Brain microvascular endothelial cell (primary cell): Measurements from ENCODE around the gene LZTFL1.

Source experiments
- DNase-seq: peaks from one replicate; pipeline ENCODE4 v3.0.0-alpha.2; 2020
- H3K27ac ChIP-seq: fragments of 250-450 bp; sonication (Bioruptor Pico); 2 replicates; pipeline ENCODE4 v1.5.1; 2020; ENCODE audit warnings: mild to moderate bottlenecking, moderate library complexity
- H3K27me3 ChIP-seq: fragments of 250-450 bp; sonication (Bioruptor Pico); replicated peaks from 2 replicates; pipeline ENCODE4 v1.5.1; 2020; ENCODE audit warnings: mild to moderate bottlenecking
- H3K36me3 ChIP-seq: fragments of 250-450 bp; sonication (Bioruptor Pico); replicated peaks from 2 replicates; pipeline ENCODE4 v1.5.1; 2020; ENCODE audit warnings: mild to moderate bottlenecking
- H3K4me3 ChIP-seq: 2 replicates; pipeline ENCODE4 v1.5.1; 2011; ENCODE audit warnings: low read depth, mild to moderate bottlenecking, control low read depth, low read length, moderate library complexity
- in situ Hi-C: cut with HindIII; loops from 2 replicates; pipeline ENCODE4 v1.10.0; 2017; ENCODE audit warnings: low sequenced_read_pairs, low pct_ligation_motif_present
- TF ChIP-seq, protein P1 (sequence below): IDR thresholded peaks from 2 replicates; pipeline ENCODE4 v1.5.1; 2011; ENCODE audit warnings: low read depth, mild to moderate bottlenecking, moderate library complexity, low read length, control low read depth, inconsistent platforms; ENCODE audit errors: missing control alignments

The LZTFL1 gene

DNA sequence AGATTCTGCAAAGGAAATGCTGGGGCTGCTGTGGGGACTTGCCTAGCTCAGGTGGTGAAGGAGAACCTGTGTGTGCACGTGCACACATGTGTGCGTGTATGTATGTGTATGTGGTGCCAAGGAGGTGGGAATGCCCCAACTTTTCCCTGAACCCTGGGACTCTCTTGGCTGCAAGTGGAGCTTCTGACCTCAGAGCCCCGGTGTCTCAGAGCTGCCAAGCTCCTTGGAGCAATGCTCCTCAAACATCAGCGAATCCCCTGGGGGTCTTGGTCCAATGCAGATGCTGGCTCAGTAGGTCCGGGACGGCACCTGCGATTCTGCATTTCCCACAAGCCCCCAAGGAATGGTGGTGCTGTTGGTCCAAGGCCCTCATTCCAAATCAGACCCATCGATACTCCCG is 39.8 kb downstream of the LZTFL1 start:
- Histone ChIP-seq H3K4me3 (no peak overlapping the region), H3K36me3 (no peaks in the 10 kb centered on the region), H3K27me3 (peaks cover 9% of the 10 kb centered on the region), H3K27ac (no peak overlapping the region)
- no peak for DNase-seq
- in situ Hi-C loops: no loop called here
- TF ChIP-seq, protein P1, sequence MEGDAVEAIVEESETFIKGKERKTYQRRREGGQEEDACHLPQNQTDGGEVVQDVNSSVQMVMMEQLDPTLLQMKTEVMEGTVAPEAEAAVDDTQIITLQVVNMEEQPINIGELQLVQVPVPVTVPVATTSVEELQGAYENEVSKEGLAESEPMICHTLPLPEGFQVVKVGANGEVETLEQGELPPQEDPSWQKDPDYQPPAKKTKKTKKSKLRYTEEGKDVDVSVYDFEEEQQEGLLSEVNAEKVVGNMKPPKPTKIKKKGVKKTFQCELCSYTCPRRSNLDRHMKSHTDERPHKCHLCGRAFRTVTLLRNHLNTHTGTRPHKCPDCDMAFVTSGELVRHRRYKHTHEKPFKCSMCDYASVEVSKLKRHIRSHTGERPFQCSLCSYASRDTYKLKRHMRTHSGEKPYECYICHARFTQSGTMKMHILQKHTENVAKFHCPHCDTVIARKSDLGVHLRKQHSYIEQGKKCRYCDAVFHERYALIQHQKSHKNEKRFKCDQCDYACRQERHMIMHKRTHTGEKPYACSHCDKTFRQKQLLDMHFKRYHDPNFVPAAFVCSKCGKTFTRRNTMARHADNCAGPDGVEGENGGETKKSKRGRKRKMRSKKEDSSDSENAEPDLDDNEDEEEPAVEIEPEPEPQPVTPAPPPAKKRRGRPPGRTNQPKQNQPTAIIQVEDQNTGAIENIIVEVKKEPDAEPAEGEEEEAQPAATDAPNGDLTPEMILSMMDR: no peak

DNA sequence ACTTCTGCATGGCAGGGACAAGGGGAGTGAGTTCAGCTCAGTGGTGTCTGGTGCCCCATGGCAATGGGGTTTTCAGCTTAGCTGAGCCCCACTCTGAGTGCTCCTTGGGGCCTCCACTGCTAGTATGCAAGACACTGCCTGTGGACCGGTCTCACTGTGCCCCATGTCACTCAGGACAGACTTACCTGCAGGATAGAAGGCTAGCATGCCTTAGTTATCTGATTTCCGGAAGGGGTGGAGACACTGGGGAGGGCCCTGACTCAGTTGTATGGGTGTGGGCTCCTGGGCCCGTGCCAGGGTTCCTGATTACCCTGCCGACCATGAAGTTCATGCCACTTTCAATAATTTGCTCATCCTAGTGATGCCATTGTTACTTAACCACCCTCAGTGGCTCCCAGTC is 41.3 kb downstream of the LZTFL1 start:
- TF ChIP-seq, protein P1: no peak
- H3K4me3 ChIP-seq: no peak overlapping the region
- in situ Hi-C loops: no loop called here
- no peak overlapping the region for H3K27ac ChIP-seq
- DNase-seq: no peak
- H3K36me3 ChIP-seq: no peaks in the 10 kb centered on the region
- H3K27me3 ChIP-seq: peaks cover 23% of the 10 kb centered on the region

DNA sequence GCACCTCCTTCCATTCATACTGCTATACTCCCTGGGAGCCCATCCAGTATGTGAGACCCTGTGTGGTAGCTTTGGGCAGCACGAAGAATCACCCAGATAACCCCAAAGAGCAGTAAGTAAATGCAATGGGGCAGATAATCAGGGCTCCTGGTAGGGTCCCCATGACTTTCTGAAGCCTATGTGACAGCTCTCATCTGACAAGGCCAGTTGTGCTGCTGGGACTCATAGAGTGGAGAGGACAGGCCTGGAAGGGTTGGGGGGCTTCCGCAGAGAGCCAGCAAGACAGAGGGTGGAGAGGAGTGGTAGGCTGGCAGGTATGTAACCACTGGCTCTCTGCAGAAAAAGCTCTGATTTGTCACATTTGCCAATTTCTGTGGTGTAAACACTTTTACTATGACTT is 42.3 kb downstream of the LZTFL1 start:
- in situ Hi-C loops: no loop called here
- TF ChIP-seq, protein P1: no peak
- Histone ChIP-seq H3K27ac (no peak overlapping the region), H3K27me3 (peaks cover 33% of the 10 kb centered on the region), H3K4me3 (no peak overlapping the region), H3K36me3 (no peaks in the 10 kb centered on the region)
- no peak for DNase-seq

DNA sequence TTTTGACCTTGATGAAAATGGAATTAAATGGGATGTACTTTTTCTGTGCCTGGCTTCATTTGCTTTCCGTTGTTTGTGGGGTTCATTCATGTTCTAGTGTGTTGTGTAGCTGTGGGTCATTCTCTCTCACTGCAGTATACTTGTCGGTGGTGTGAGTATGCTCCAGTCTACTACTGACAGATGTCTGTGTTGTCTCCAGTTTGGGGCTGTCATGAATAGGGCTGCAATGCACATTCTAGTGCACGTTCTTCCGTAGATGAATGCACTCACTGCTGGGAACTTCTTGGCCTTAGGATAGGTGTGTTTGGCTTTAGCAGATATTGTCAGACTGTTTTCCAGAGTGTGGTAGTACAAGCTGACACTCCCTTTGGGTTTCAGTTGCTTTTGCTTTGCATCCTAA is 43.9 kb downstream of the LZTFL1 start:
- no peak for DNase-seq
- H3K27me3 ChIP-seq: peaks cover 47% of the 10 kb centered on the region
- H3K36me3 ChIP-seq: no peaks in the 10 kb centered on the region
- no peak overlapping the region for H3K27ac ChIP-seq
- in situ Hi-C loops: no loop called here
- no peak overlapping the region for H3K4me3 ChIP-seq
- TF ChIP-seq, protein P1: no peak

DNA sequence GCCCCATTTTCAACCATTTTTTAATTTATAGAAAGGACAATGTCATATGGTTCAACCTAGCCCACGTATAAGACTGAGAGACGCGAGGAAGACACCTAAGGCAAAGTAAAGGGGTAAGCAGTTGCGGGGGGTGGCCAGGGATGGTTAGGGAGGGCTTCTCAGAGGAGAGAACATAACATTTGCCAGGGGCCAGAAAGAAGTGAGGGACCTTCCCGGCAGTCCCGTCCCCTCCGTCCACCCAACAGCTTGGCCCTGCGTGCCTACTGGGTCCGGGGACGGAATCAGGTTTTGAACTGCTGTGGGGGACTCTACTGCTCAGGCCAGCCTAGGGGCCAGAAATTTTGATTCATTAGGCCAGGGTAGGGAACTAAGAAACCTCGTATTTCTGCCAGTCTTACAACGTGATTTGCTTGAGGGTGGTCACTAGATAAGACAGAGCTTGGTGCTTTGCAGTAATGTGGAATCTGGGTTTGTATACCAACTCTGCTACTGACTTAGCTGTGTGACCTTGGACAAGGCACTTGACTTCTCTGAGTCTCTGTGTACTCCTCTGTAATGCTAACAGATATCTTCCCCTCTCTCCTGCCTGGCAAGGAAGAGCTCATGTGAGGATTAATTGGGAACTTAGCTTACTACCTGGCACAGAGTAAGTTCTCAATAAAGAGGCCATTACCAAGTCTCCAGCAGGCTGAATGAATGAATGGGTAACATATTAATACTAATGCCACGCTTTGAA is 44.8 kb downstream of the LZTFL1 start:
- DNase-seq: no peak
- in situ Hi-C loops: no loop called here
- no peak overlapping the region for H3K4me3 ChIP-seq
- TF ChIP-seq, protein P1: no peak
- no peaks in the 10 kb centered on the region for H3K36me3 ChIP-seq
- H3K27me3 ChIP-seq: peaks cover 50% of the 10 kb centered on the region
- H3K27ac ChIP-seq: no peak overlapping the region
